SK-N-SH treated with all-trans-retinoic acid at 6 μM for 48 hours (cell line): ENCODE measurements around the gene OSCP1.

ENCODE experiments used
- ATAC-seq: fragments of 200-7000 bp; cut with Tn5 transposase; 3 replicates; pipeline ENCODE4 v1.9.1; 2020; ENCODE audit warnings: mild to moderate bottlenecking, moderate library complexity
- ARNTL ChIP-seq: fragments of 450-650 bp; formaldehyde crosslinking; IDR thresholded peaks from 2 replicates; pipeline ENCODE4 v1.5.0; 2020; ENCODE audit warnings: low read depth, mild to moderate bottlenecking, moderate library complexity, borderline replicate concordance
- BACH2 ChIP-seq: fragments of 250-450 bp; sonication (Bioruptor Pico); IDR thresholded peaks from 2 replicates; pipeline ENCODE4 v1.9.0; 2021; ENCODE audit warnings: mild to moderate bottlenecking, borderline replicate concordance
- ESRRG ChIP-seq: fragments of 250-450 bp; sonication (Bioruptor Pico); IDR thresholded peaks from 2 replicates; pipeline ENCODE4 v1.6.1; 2021; ENCODE audit warnings: mild to moderate bottlenecking
- GLIS3 ChIP-seq: fragments of 250-450 bp; sonication (Bioruptor Pico); IDR thresholded peaks from 2 replicates; pipeline ENCODE4 v1.5.0; 2020; ENCODE audit warnings: mild to moderate bottlenecking, moderate library complexity
- ISL1 ChIP-seq: fragments of 250-450 bp; sonication (Bioruptor Pico); IDR thresholded peaks from 2 replicates; pipeline ENCODE4 v2.1.2; 2022; ENCODE audit warnings: mild to moderate bottlenecking, moderate library complexity
- OSR1 ChIP-seq: fragments of 250-450 bp; sonication (Bioruptor Pico); IDR thresholded peaks from 2 replicates; pipeline ENCODE4 v1.8.0; 2022; ENCODE audit warnings: moderate library complexity, mild to moderate bottlenecking, inconsistent platforms
- POU6F1 ChIP-seq: fragments of 250-450 bp; sonication (Bioruptor Pico); IDR thresholded peaks from 2 replicates; pipeline ENCODE4 v1.8.0; 2021; ENCODE audit warnings: low read depth, mild to moderate bottlenecking, moderate library complexity, borderline replicate concordance
- PPARA ChIP-seq: fragments of 250-450 bp; sonication (Bioruptor Pico); IDR thresholded peaks from 2 replicates; pipeline ENCODE4 v1.5.0; 2020; ENCODE audit warnings: mild to moderate bottlenecking, borderline replicate concordance
- SNAI2 ChIP-seq: fragments of 250-450 bp; sonication (Bioruptor Pico); IDR thresholded peaks from 2 replicates; pipeline ENCODE4 v1.5.0; 2020; ENCODE audit warnings: mild to moderate bottlenecking, moderate library complexity
- TCF4 ChIP-seq: fragments of 250-450 bp; sonication (Bioruptor Pico); IDR thresholded peaks from 2 replicates; pipeline ENCODE4 v1.8.0; 2021; ENCODE audit warnings: mild to moderate bottlenecking, moderate library complexity, borderline replicate concordance
- TOX ChIP-seq: fragments of 250-450 bp; sonication (Bioruptor Pico); IDR thresholded peaks from 2 replicates; pipeline ENCODE4 v1.8.0; 2021; ENCODE audit warnings: mild to moderate bottlenecking, moderate library complexity, borderline replicate concordance
- ZC3H10 ChIP-seq: fragments of 250-450 bp; sonication (Bioruptor Pico); IDR thresholded peaks from 2 replicates; pipeline ENCODE4 v1.5.1; 2021; ENCODE audit warnings: mild to moderate bottlenecking, moderate library complexity
- ZFP3 ChIP-seq: fragments of 250-450 bp; sonication (Bioruptor Pico); IDR thresholded peaks from 2 replicates; pipeline ENCODE4 v1.5.0; 2020; ENCODE audit warnings: mild to moderate bottlenecking, moderate library complexity
- TF ChIP-seq, protein P1 (sequence below): fragments of 250-450 bp; sonication (Bioruptor Pico); IDR thresholded peaks from 2 replicates; pipeline ENCODE4 v1.5.0; 2020; ENCODE audit warnings: mild to moderate bottlenecking, moderate library complexity
- TF ChIP-seq, protein P2 (sequence below): fragments of 250-450 bp; sonication (Bioruptor Pico); IDR thresholded peaks from 2 replicates; pipeline ENCODE4 v1.5.1; 2021; ENCODE audit warnings: mild to moderate bottlenecking, moderate library complexity
- TF ChIP-seq, protein P3 (sequence below): fragments of 250-450 bp; sonication (Bioruptor Pico); IDR thresholded peaks from 2 replicates; pipeline ENCODE4 v1.8.0; 2020; ENCODE audit warnings: mild to moderate bottlenecking, moderate library complexity, borderline replicate concordance

OSCP1 gene

GRCh38 chr1:36481771-36482723 lies 31.8 kb upstream of the OSCP1 start:
- TF ChIP-seq SNAI2 (CRISPR knock-in tag) (no peak), BACH2 (CRISPR knock-in tag) (no peak), POU6F1 (CRISPR knock-in tag) (no peak), ZFP3 (CRISPR knock-in tag) (no peak)
- ATAC-seq, result peak; percentile 40

DNA sequence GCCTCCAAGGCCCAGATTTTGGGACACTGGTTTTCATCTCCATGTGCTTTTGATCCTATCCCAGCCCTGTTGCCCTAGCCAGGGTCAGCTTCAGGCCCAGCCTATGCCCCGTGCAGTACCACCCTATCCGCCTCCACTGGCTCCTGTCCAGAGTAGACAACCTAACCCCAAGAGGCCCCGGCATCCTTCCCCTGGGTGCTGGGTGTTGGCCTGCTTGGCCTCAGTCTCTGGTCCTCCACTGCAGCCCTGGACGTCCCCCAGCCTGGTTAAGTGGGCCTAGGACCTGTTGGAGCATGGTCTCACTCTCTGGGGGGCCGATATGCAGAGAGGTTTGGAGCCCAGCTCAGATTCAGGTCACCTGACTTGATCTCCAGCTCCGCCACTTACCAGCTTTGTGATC lies 30.8 kb upstream of the OSCP1 start:
- no peak for TF ChIP-seq ZC3H10 (CRISPR knock-in tag)
- TF ChIP-seq ZFP3 (CRISPR knock-in tag), result no peak
- TF ChIP-seq, protein P1, sequence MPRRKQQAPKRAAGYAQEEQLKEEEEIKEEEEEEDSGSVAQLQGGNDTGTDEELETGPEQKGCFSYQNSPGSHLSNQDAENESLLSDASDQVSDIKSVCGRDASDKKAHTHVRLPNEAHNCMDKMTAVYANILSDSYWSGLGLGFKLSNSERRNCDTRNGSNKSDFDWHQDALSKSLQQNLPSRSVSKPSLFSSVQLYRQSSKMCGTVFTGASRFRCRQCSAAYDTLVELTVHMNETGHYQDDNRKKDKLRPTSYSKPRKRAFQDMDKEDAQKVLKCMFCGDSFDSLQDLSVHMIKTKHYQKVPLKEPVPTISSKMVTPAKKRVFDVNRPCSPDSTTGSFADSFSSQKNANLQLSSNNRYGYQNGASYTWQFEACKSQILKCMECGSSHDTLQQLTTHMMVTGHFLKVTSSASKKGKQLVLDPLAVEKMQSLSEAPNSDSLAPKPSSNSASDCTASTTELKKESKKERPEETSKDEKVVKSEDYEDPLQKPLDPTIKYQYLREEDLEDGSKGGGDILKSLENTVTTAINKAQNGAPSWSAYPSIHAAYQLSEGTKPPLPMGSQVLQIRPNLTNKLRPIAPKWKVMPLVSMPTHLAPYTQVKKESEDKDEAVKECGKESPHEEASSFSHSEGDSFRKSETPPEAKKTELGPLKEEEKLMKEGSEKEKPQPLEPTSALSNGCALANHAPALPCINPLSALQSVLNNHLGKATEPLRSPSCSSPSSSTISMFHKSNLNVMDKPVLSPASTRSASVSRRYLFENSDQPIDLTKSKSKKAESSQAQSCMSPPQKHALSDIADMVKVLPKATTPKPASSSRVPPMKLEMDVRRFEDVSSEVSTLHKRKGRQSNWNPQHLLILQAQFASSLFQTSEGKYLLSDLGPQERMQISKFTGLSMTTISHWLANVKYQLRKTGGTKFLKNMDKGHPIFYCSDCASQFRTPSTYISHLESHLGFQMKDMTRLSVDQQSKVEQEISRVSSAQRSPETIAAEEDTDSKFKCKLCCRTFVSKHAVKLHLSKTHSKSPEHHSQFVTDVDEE (CRISPR knock-in tag), result no peak
- TF ChIP-seq OSR1 (CRISPR knock-in tag), result no peak
- TF ChIP-seq TOX (CRISPR knock-in tag), result no peak
- TF ChIP-seq ESRRG (CRISPR knock-in tag), result no peak
- TF ChIP-seq, protein P2, sequence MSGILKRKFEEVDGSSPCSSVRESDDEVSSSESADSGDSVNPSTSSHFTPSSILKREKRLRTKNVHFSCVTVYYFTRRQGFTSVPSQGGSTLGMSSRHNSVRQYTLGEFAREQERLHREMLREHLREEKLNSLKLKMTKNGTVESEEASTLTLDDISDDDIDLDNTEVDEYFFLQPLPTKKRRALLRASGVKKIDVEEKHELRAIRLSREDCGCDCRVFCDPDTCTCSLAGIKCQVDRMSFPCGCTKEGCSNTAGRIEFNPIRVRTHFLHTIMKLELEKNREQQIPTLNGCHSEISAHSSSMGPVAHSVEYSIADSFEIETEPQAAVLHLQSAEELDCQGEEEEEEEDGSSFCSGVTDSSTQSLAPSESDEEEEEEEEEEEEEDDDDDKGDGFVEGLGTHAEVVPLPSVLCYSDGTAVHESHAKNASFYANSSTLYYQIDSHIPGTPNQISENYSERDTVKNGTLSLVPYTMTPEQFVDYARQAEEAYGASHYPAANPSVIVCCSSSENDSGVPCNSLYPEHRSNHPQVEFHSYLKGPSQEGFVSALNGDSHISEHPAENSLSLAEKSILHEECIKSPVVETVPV, result no peak
- TF ChIP-seq POU6F1 (CRISPR knock-in tag), result no peak
- TF ChIP-seq, all 23 proteins: peak for 0

GRCh38 chr1:36480161-36480560 lies 29.9 kb upstream of the OSCP1 start:
- TF ChIP-seq TCF4, result no peak
- no peak for TF ChIP-seq BACH2 (CRISPR knock-in tag)
- TF ChIP-seq ZC3H10 (CRISPR knock-in tag), result no peak
- no peak for TF ChIP-seq POU6F1 (CRISPR knock-in tag)
- TF ChIP-seq TOX (CRISPR knock-in tag), result no peak
- no peak for TF ChIP-seq PPARA (CRISPR knock-in tag)
- no peak for TF ChIP-seq GLIS3 (CRISPR knock-in tag)
- TF ChIP-seq, protein P3, sequence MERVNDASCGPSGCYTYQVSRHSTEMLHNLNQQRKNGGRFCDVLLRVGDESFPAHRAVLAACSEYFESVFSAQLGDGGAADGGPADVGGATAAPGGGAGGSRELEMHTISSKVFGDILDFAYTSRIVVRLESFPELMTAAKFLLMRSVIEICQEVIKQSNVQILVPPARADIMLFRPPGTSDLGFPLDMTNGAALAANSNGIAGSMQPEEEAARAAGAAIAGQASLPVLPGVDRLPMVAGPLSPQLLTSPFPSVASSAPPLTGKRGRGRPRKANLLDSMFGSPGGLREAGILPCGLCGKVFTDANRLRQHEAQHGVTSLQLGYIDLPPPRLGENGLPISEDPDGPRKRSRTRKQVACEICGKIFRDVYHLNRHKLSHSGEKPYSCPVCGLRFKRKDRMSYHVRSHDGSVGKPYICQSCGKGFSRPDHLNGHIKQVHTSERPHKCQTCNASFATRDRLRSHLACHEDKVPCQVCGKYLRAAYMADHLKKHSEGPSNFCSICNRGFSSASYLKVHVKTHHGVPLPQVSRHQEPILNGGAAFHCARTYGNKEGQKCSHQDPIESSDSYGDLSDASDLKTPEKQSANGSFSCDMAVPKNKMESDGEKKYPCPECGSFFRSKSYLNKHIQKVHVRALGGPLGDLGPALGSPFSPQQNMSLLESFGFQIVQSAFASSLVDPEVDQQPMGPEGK (CRISPR knock-in tag), result no peak
- no peak for TF ChIP-seq ZFP3 (CRISPR knock-in tag)
- no peak for TF ChIP-seq ISL1 (CRISPR knock-in tag)
- TF ChIP-seq SNAI2 (CRISPR knock-in tag), result no peak
- no peak for TF ChIP-seq ESRRG (CRISPR knock-in tag)
- no peak for TF ChIP-seq ARNTL (CRISPR knock-in tag)
- TF ChIP-seq OSR1 (CRISPR knock-in tag), result no peak
- ATAC-seq, result no peak

More for the DNA sequence above, 30.8 kb upstream of the OSCP1 start:
- no peak for ATAC-seq
